ENCODE results near the gene SLC47A1. TPM values are rescaled to one million over a fixed set of nuclear protein-coding genes. Genes with fewer than 3 reads are reported as not detected.

The SLC47A1 gene
- total and polyA plus RNA-seq, 7 experiments from 2014 or later: 0.09 to 2.7 (median 0.21) TPM; not detected in 4

GRCh38 chr17:19540706-19541370, 7.2 kb downstream of the SLC47A1 start:
- Histone ChIP-seq H3K4me3 (ENCODE audit: low read length) (no peak overlapping the region), H3K27me3 (ENCODE audit: control insufficient read depth in 2 of 2, insufficient read depth in 2 of 2, low read length in 2 of 2) (no peaks in the 10 kb centered on the region), H3K27ac (ENCODE audit: low read depth, low read length) (no peak overlapping the region), H3K4me1 (ENCODE audit: control insufficient read depth in 2 of 2, insufficient read depth in 2 of 2, low read length in 2 of 2) (no peaks in the 10 kb centered on the region), H3K9me3 (ENCODE audit: control insufficient read depth in 2 of 3, low read length in 3 of 3) (no peaks in the 10 kb centered on the region), H3K36me3 (ENCODE audit: control insufficient read depth in 2 of 3, insufficient read depth in 3 of 3, low read length in 3 of 3) (no peaks in the 10 kb centered on the region)
- no peak overlapping the region for H3K27ac Mint-ChIP-seq
- ChIA-PET CTCF (no interaction called here), POLR2A (no interaction called here)
- peaks cover 11 to 19% (median 16%) of the 10 kb centered on the region in 5 donors for H3K27me3 Mint-ChIP-seq
- ATAC-seq: no peak
- no peaks in the 10 kb centered on the region for H3K36me3 Mint-ChIP-seq
- H3K4me3 Mint-ChIP-seq: no peak overlapping the region
- intact Hi-C loops (cut with micrococcal nuclease): no loop called here
- H3K4me1 Mint-ChIP-seq: no peaks in the 10 kb centered on the region
- H3K9me3 Mint-ChIP-seq: no peaks in the 10 kb centered on the region
- DNase-seq: no peak

GRCh38 chr17:19541445-19541844, 7.8 kb downstream of the SLC47A1 start:
- Histone ChIP-seq H3K4me1 (ENCODE audit: control insufficient read depth in 2 of 2, insufficient read depth in 2 of 2, low read length in 2 of 2) (no peaks in the 10 kb centered on the region), H3K27me3 (ENCODE audit: control insufficient read depth in 2 of 2, insufficient read depth in 2 of 2, low read length in 2 of 2) (no peaks in the 10 kb centered on the region), H3K36me3 (ENCODE audit: control insufficient read depth in 2 of 3, insufficient read depth in 3 of 3, low read length in 3 of 3) (no peaks in the 10 kb centered on the region), H3K27ac (ENCODE audit: low read depth, low read length) (no peak overlapping the region), H3K4me3 (ENCODE audit: low read length) (no peak overlapping the region), H3K9me3 (ENCODE audit: control insufficient read depth in 2 of 3, low read length in 3 of 3) (no peaks in the 10 kb centered on the region)
- H3K27me3 Mint-ChIP-seq: peaks cover 8 to 16% (median 14%) of the 10 kb centered on the region in 5 donors
- peaks cover 0 to 4% (median 3%) of the 10 kb centered on the region in 7 donors for H3K4me1 Mint-ChIP-seq
- ATAC-seq (no peak), DNase-seq (no peak)
- H3K36me3 Mint-ChIP-seq: no peaks in the 10 kb centered on the region
- no peak overlapping the region for H3K4me3 Mint-ChIP-seq
- ChIA-PET CTCF (no interaction called here), POLR2A (no interaction called here)
- H3K27ac Mint-ChIP-seq: no peak overlapping the region
- intact Hi-C loops (cut with micrococcal nuclease): no loop called here
- no peaks in the 10 kb centered on the region for H3K9me3 Mint-ChIP-seq

DNA sequence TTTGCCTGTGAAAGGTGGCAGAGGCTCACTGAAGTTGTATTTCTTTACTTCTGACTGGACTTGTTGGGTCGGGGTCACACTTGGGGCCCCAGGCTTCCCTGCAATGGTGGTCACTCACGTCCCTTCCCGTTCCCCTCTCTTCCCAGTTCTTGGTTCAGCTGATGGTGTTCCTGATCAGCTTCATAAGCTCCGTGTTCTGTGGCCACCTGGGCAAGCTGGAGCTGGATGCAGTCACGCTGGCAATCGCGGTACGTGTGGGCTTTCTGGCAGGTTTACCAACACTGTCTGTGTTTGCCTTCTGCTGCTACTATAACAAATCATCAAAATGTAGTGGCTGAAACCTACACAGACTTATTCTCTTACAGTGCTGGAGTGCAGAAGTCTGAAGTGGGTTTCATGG, 8.6 kb downstream of the SLC47A1 start:
- DNase-seq: no peak
- H3K36me3 ChIP-seq (ENCODE audit: control insufficient read depth in 2 of 3, insufficient read depth in 3 of 3, low read length in 3 of 3): no peaks in the 10 kb centered on the region
- H3K27me3 ChIP-seq (ENCODE audit: control insufficient read depth in 2 of 2, insufficient read depth in 2 of 2, low read length in 2 of 2): no peaks in the 10 kb centered on the region
- H3K4me3 ChIP-seq (ENCODE audit: low read length): no peak overlapping the region
- Mint-ChIP-seq H3K9me3 (no peaks in the 10 kb centered on the region), H3K36me3 (no peaks in the 10 kb centered on the region), H3K27me3 (peaks cover under 1 to 9% (median 8%) of the 10 kb centered on the region in 5 donors), H3K27ac (no peak overlapping the region), H3K4me3 (no peak overlapping the region), H3K4me1 (peaks cover 0 to 8% (median 6%) of the 10 kb centered on the region in 7 donors)
- intact Hi-C loops (cut with micrococcal nuclease): no loop called here
- no peak overlapping the region for H3K27ac ChIP-seq (ENCODE audit: low read depth, low read length)
- ATAC-seq: no peak
- CTCF ChIA-PET: no interaction called here
- no peaks in the 10 kb centered on the region for H3K9me3 ChIP-seq (ENCODE audit: control insufficient read depth in 2 of 3, low read length in 3 of 3)
- POLR2A ChIA-PET: no interaction called here
- no peaks in the 10 kb centered on the region for H3K4me1 ChIP-seq (ENCODE audit: control insufficient read depth in 2 of 2, insufficient read depth in 2 of 2, low read length in 2 of 2)

DNA sequence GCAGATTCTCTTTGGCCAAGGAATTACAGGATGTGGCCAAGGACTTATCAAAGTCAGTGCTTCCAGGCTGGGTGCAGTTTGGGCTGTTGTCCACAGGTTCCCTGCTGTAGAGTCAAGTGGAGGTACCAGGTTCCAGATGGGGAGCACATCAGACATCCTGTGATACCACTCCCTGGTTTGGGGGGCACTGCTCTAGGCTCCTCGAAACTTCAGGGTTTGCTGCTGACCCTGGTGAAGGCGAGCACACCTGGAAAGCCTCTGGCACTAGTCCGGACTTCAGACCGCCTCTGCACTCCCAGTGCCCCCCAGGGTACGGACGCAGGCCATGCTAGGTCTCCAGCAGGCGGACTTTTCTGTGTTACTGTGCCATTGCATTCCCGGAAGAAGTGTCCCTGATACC, 10.7 kb downstream of the SLC47A1 start:
- Mint-ChIP-seq H3K4me1 (peaks cover 0 to 8% (median 6%) of the 10 kb centered on the region in 7 donors), H3K36me3 (no peaks in the 10 kb centered on the region), H3K9me3 (no peaks in the 10 kb centered on the region), H3K27ac (no peak overlapping the region), H3K27me3 (no peaks in the 10 kb centered on the region), H3K4me3 (no peak overlapping the region)
- no peaks in the 10 kb centered on the region for H3K36me3 ChIP-seq (ENCODE audit: control insufficient read depth in 2 of 3, insufficient read depth in 3 of 3, low read length in 3 of 3)
- DNase-seq (no peak), ATAC-seq (no peak)
- no peaks in the 10 kb centered on the region for H3K4me1 ChIP-seq (ENCODE audit: control insufficient read depth in 2 of 2, insufficient read depth in 2 of 2, low read length in 2 of 2)
- no peaks in the 10 kb centered on the region for H3K27me3 ChIP-seq (ENCODE audit: control insufficient read depth in 2 of 2, insufficient read depth in 2 of 2, low read length in 2 of 2)
- ChIA-PET CTCF (no interaction called here), POLR2A (no interaction called here)
- no peaks in the 10 kb centered on the region for H3K9me3 ChIP-seq (ENCODE audit: control insufficient read depth in 2 of 3, low read length in 3 of 3)
- no peak overlapping the region for H3K4me3 ChIP-seq (ENCODE audit: low read length)
- no peak overlapping the region for H3K27ac ChIP-seq (ENCODE audit: low read depth, low read length)
- intact Hi-C loops (cut with micrococcal nuclease): no loop called here

DNA sequence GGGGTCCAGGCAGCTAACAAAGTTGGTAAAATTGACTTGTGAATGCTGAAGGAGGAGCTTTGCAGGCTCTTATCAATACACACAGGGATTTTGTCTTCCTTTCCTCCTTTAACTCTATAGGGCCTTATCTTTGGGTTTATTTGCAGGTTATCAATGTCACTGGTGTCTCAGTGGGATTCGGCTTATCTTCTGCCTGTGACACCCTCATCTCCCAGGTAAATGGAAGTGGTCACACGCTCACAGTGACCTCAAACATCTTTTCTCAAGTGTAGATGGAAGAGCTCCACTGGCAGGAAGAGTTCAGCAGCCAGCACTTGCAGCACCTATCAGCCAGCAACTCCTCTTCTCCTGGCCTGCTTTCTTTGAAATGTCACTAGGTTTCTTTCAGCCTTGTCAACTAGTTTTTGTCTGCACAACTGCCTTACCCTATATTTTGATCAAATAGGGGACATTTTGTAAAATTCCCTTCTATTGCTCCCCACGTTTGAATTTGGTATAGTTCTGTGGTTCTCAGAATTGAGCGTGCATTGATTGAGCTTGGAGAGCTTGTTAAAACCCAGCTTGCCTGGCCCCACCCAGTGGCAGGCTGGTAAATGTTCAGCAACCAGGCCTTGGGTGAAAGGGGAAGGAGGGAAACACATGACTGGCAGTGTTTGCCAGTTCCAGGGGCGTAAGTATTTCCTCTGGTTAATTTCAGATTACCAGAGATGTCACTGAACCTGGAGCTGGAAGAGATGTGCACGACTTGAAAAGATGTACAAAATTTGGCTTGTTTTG, 12.8 kb downstream of the SLC47A1 start:
- ATAC-seq (peak; percentile 67), DNase-seq (peak in 3 of 9 donors; percentile 13 to 30 (median 16))
- ChIA-PET CTCF (interaction anchor here (0.6 to 1.3 kb wide), 3 partner anchors 199 to 226 kb away, joined by 3 read pairs; no protein-coding TSS in a partner anchor), POLR2A (no interaction called here)
- H3K9me3 Mint-ChIP-seq: no peaks in the 10 kb centered on the region
- Histone ChIP-seq H3K4me3 (ENCODE audit: low read length) (no peak overlapping the region), H3K27ac (ENCODE audit: low read depth, low read length) (no peak overlapping the region), H3K27me3 (ENCODE audit: control insufficient read depth in 2 of 2, insufficient read depth in 2 of 2, low read length in 2 of 2) (no peaks in the 10 kb centered on the region), H3K36me3 (ENCODE audit: control insufficient read depth in 2 of 3, insufficient read depth in 3 of 3, low read length in 3 of 3) (no peaks in the 10 kb centered on the region), H3K4me1 (ENCODE audit: control insufficient read depth in 2 of 2, insufficient read depth in 2 of 2, low read length in 2 of 2) (no peaks in the 10 kb centered on the region), H3K9me3 (ENCODE audit: control insufficient read depth in 2 of 3, low read length in 3 of 3) (no peaks in the 10 kb centered on the region)
- peaks cover 0 to 8% (median 6%) of the 10 kb centered on the region in 7 donors for H3K4me1 Mint-ChIP-seq
- H3K27ac Mint-ChIP-seq: peak overlapping the region in 1 of 9 donors; percentile 58
- no peak overlapping the region for H3K4me3 Mint-ChIP-seq
- intact Hi-C loops (cut with micrococcal nuclease): no loop called here
- H3K27me3 Mint-ChIP-seq: no peaks in the 10 kb centered on the region
- no peaks in the 10 kb centered on the region for H3K36me3 Mint-ChIP-seq

- intact Hi-C loops (cut with micrococcal nuclease): no loop called here
- no peaks in the 10 kb centered on the region for H3K36me3 ChIP-seq (ENCODE audit: control insufficient read depth in 2 of 3, insufficient read depth in 3 of 3, low read length in 3 of 3)
- no peak for ATAC-seq
- no peak overlapping the region for H3K4me3 Mint-ChIP-seq
- H3K27ac Mint-ChIP-seq: no peak overlapping the region
- no peaks in the 10 kb centered on the region for H3K36me3 Mint-ChIP-seq
- H3K27me3 Mint-ChIP-seq: peaks cover 0 to 9% (median 5%) of the 10 kb centered on the region in 5 donors
- peaks cover 0 to 3% (median 0%) of the 10 kb centered on the region in 11 donors for H3K9me3 Mint-ChIP-seq
- H3K9me3 ChIP-seq (ENCODE audit: control insufficient read depth in 2 of 3, low read length in 3 of 3): no peaks in the 10 kb centered on the region
- H3K4me3 ChIP-seq (ENCODE audit: low read length): no peak overlapping the region
- H3K4me1 Mint-ChIP-seq: peaks cover 0 to 15% (median 7%) of the 10 kb centered on the region in 7 donors
- H3K27ac ChIP-seq (ENCODE audit: low read depth, low read length): no peak overlapping the region
- no peaks in the 10 kb centered on the region for H3K27me3 ChIP-seq (ENCODE audit: control insufficient read depth in 2 of 2, insufficient read depth in 2 of 2, low read length in 2 of 2)
- no peak for DNase-seq
- ChIA-PET CTCF (interaction anchor here (0.5 kb wide), 1 partner anchor 13 kb away, joined by 7 read pairs; no protein-coding TSS in a partner anchor), POLR2A (no interaction called here)
- no peaks in the 10 kb centered on the region for H3K4me1 ChIP-seq (ENCODE audit: control insufficient read depth in 2 of 2, insufficient read depth in 2 of 2, low read length in 2 of 2)
These were observed 16.3 kb downstream of the SLC47A1 start for GRCh38 chr17:19549746-19550623.
